AG04449 (cell line): Measurements from ENCODE around the gene FKBP1A.
A peak's percentile ranks its signal among the peaks of the same experiment; 100 is the strongest.
"Not testable (repeated sequence)": the region's sequence is repeated elsewhere in the genome, so short reads cannot be mapped to it uniquely, and the experiment has no call there.

Experiments used
- CTCF ChIA-PET: fragments of 350-600 bp; formaldehyde crosslinking; extraction: SDS; loops from one replicate; lab custom pipeline; 2021; ENCODE audit warnings: antibody characterized with exemption; lab: Yijun Ruan, JAX
- POLR2A ChIA-PET: fragments of 400-600, 350-600 bp; formaldehyde crosslinking; extraction: SDS; loops from one replicate; lab custom pipeline; 2020; ENCODE audit warnings: antibody characterized with exemption, inconsistent platforms; lab: Yijun Ruan, JAX
- DNase-seq: peaks from one replicate; pipeline ENCODE4 v3.0.0-alpha.2; 2010; ENCODE audit warnings: low read depth, low spot score
- H3K4me3 ChIP-seq: 2 replicates; pipeline ENCODE4 v1.5.1; 2011; ENCODE audit warnings: low read depth, mild to moderate bottlenecking, control low read depth, low read length
- CTCF ChIP-seq: IDR thresholded peaks from one replicate; pipeline ENCODE4 v1.5.1; 2011; ENCODE audit warnings: mild to moderate bottlenecking, moderate library complexity, low read length, control low read depth, inconsistent platforms; ENCODE audit not compliant: insufficient read depth; ENCODE audit errors: missing control alignments

Gene FKBP1A

GRCh38 chr20:1346315-1346969 is 46.4 kb downstream of the FKBP1A start:
- ChIA-PET POLR2A (no interaction called here), CTCF (interaction anchor here (0.9 to 1.4 kb wide), 3 partner anchors 13 to 34 kb away, joined by 3 read pairs; no protein-coding TSS in a partner anchor)
- H3K4me3 ChIP-seq: no peak overlapping the region
- TF ChIP-seq CTCF: no peak
- DNase-seq: no peak

- POLR2A ChIA-PET: no interaction called here
- TF ChIP-seq CTCF: no peak
- CTCF ChIA-PET: interaction anchor here (0.9 to 1.4 kb wide), 3 partner anchors 12 to 33 kb away, joined by 3 read pairs; no protein-coding TSS in a partner anchor
- no peak for DNase-seq
- no peak overlapping the region for H3K4me3 ChIP-seq
Measured at GRCh38 chr20:1345756-1346093, 47.1 kb downstream of the FKBP1A start.

DNA sequence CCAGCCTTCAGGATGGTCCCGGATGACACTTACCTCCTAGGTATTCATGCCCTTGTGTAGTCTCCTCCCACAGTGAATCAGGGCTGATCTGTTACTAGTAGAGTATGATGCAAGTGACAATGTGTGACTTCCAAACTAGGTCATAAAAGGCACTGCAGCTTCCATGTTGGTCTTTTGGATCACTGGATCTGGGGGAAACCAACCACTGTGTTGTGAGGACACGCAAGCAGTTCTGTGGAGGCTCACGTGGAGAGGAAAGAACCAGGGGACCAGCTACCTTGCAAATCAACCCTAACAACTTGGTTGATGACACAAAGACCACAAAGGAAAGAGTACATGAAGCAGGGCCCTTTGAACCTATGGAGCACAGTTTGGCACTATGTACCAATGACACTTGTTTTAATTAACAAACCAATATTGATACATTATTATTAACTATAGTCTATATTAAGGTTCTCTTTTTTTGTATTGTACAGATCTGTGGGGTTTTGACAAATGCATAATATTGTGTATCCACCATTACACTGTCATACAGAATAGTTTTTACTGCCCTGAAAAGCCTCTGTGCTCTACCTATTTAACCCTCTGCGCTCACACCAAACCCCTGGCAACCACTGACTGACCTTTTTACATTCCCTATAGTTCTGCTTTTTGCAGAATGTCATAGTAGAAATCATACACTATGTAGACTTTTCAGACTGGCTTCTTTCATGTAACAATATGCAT is 47.7 kb downstream of the FKBP1A start:
- DNase-seq: no peak
- TF ChIP-seq CTCF: no peak
- ChIA-PET CTCF (interaction anchor here (0.9 to 1.6 kb wide), 5 partner anchors 9 to 122 kb away, joined by 3 to 5 read pairs (median 3); partner anchors contain the start of gene NSFL1C), POLR2A (interaction anchor here (0.8 kb wide), 1 partner anchor 35 kb away, joined by 3 read pairs; no protein-coding TSS in a partner anchor)
- no peak overlapping the region for H3K4me3 ChIP-seq

GRCh38 chr20:1343446-1344124 is 49.3 kb downstream of the FKBP1A start:
- POLR2A ChIA-PET, DNase-seq, H3K4me3 ChIP-seq: not testable (repeated sequence)
- CTCF ChIA-PET: interaction anchor here (1.6 kb wide), 1 partner anchor 11 kb away, joined by 5 read pairs; no protein-coding TSS in a partner anchor

GRCh38 chr20:1341561-1342265 is 51.1 kb downstream of the FKBP1A start:
- no peak for TF ChIP-seq CTCF
- DNase-seq: peak; percentile 29
- ChIA-PET POLR2A (no interaction called here), CTCF (interaction anchor here (0.7 to 1.2 kb wide), 3 partner anchors 16 to 94 kb away, joined by 3 to 5 read pairs (median 3); no protein-coding TSS in a partner anchor)
- H3K4me3 ChIP-seq: no peak overlapping the region

GRCh38 chr20:1338801-1339200 is 54.1 kb downstream of the FKBP1A start:
- H3K4me3 ChIP-seq: no peak overlapping the region
- ChIA-PET CTCF (interaction anchor here (0.7 to 0.8 kb wide), 2 partner anchors 26 to 100 kb away, joined by 3 to 4 read pairs; no protein-coding TSS in a partner anchor), POLR2A (no interaction called here)
- DNase-seq: no peak
- no peak for TF ChIP-seq CTCF
